H1 (cell line): ENCODE results near the gene ASTN2. TPM values are rescaled to one million over a fixed set of nuclear protein-coding genes. Genes with fewer than 3 reads are reported as not detected.

Experiments
- CTCF ChIA-PET: fragments of 300-600 bp; sonication (Branson Sonifier 250); formaldehyde crosslinking; loops from one replicate; lab custom pipeline; 2021; ENCODE audit not compliant: partially characterized antibody; lab: Charles Lee
- POLR2A ChIA-PET: fragments of 300-600 bp; sonication (Branson Sonifier 250); formaldehyde crosslinking; loops from one replicate; lab custom pipeline; 2021; ENCODE audit warnings: inconsistent platforms; ENCODE audit not compliant: partially characterized antibody; lab: Charles Lee
- DNase-seq, 2 experiments: peaks; one replicate each; pipeline versions ENCODE4 v3.0.0 to v3.0.0-alpha.2; 2010 to 2022; ENCODE audit warnings: low spot score in 2 of 2, low read depth in 1 of 2, mixed read lengths in 1 of 2
- FAIRE-seq: peaks from 2 replicates; lab custom pipeline; 2011; peaks lifted over from hg19 to GRCh38; lab: Jason Lieb, UNC
- H2AFZ ChIP-seq: 2 replicates; pipeline ENCODE4 v1.8.1; 2012; ENCODE audit warnings: low read length, inconsistent platforms
- H2AK5ac ChIP-seq: 2 replicates; pipeline ENCODE4 v1.6.1; 2013; ENCODE audit warnings: low read depth, low read length
- H2BK120ac ChIP-seq: replicated peaks from 2 replicates; pipeline ENCODE3; 2013; ENCODE audit warnings: low read depth, low read length, inconsistent platforms
- H2BK12ac ChIP-seq: 2 replicates; pipeline ENCODE4 v1.6.1; 2013; ENCODE audit warnings: low read depth, low read length
- H2BK15ac ChIP-seq: 2 replicates; pipeline ENCODE4 v1.6.1; 2013; ENCODE audit warnings: low read length
- H2BK20ac ChIP-seq: 2 replicates; pipeline ENCODE4 v1.6.1; 2013; ENCODE audit warnings: low read length
- H2BK5ac ChIP-seq: 2 replicates; pipeline ENCODE4 v1.6.1; 2013; ENCODE audit warnings: low read depth, low read length
- H3K14ac ChIP-seq: 2 replicates; pipeline ENCODE4 v1.6.1; 2013; ENCODE audit warnings: inconsistent platforms; ENCODE audit not compliant: insufficient read length
- H3K18ac ChIP-seq: 2 replicates; pipeline ENCODE4 v1.6.1; 2013; ENCODE audit warnings: low read length; ENCODE audit errors: extremely low read depth
- H3K23ac ChIP-seq: 2 replicates; pipeline ENCODE4 v1.6.1; 2013; ENCODE audit warnings: inconsistent platforms; ENCODE audit not compliant: insufficient read length
- H3K23me2 ChIP-seq: 2 replicates; pipeline ENCODE4 v1.6.1; 2013; ENCODE audit warnings: low read depth, low read length
- H3K27ac ChIP-seq: 2 replicates; pipeline ENCODE4 v1.6.1; 2011; ENCODE audit warnings: low read depth, low read length, inconsistent platforms
- H3K27me3 ChIP-seq, 4 experiments: replicated peaks in 1 of 4; 1 replicate in 1 of 4; 2 replicates in 3 of 4; pipeline versions ENCODE4 v1.6.1 to v1.8.1; 2011 to 2013; ENCODE audit warnings: low read length in 3 of 4, mild to moderate bottlenecking in 3 of 4, inconsistent platforms in 2 of 4, mixed read lengths in 2 of 4, moderate library complexity in 1 of 4; ENCODE audit not compliant: control insufficient read depth in 3 of 4, insufficient read depth in 3 of 4; ENCODE audit errors: extremely low read depth in 1 of 4
- H3K36me3 ChIP-seq, 4 experiments: 2 replicates each; pipeline versions ENCODE4 v1.6.1 to v1.8.1; 2011 to 2013; ENCODE audit warnings: mild to moderate bottlenecking in 4 of 4, low read length in 3 of 4, moderate library complexity in 2 of 4, control low read depth in 1 of 4, inconsistent platforms in 1 of 4; ENCODE audit not compliant: insufficient read depth in 4 of 4, control insufficient read depth in 2 of 4
- H3K4ac ChIP-seq: replicated peaks from 2 replicates; pipeline ENCODE3; 2013; ENCODE audit warnings: low read length, low read depth, mixed read lengths, inconsistent platforms; ENCODE audit not compliant: insufficient read length
- H3K4me1 ChIP-seq, 4 experiments: replicated peaks in 1 of 4; 1 replicate in 1 of 4; 2 replicates in 3 of 4; pipeline versions ENCODE4 v1.6.1 to v1.8.1; 2011 to 2013; ENCODE audit warnings: low read length in 3 of 4, inconsistent platforms in 2 of 4, mixed read lengths in 1 of 4; ENCODE audit not compliant: insufficient read depth in 4 of 4, control insufficient read depth in 3 of 4
- H3K4me2 ChIP-seq, 2 experiments: 2 replicates each; pipeline versions ENCODE4 v1.6.1 to v1.8.1; 2011 to 2013; ENCODE audit warnings: low read depth in 2 of 2, low read length in 2 of 2, control low read depth in 1 of 2, inconsistent platforms in 1 of 2, mild to moderate bottlenecking in 1 of 2; ENCODE audit not compliant: insufficient read depth in 1 of 2
- H3K4me3 ChIP-seq, 4 experiments: fragments of 200-600, 300-600 bp in 1 of 4; sonication (generic), shearing (Covaris generic), sonication (Bioruptor Twin) in 1 of 4; 2 replicates each; pipeline versions ENCODE4 v1.5.1 to v1.8.1; 2011 to 2016; ENCODE audit warnings: low read length in 4 of 4, low read depth in 3 of 4, control low read depth in 2 of 4, inconsistent platforms in 2 of 4, mild to moderate bottlenecking in 2 of 4, mixed read lengths in 1 of 4, moderate library complexity in 1 of 4; ENCODE audit not compliant: insufficient read depth in 2 of 4; ENCODE audit errors: extremely low read depth in 1 of 4
- H3K56ac ChIP-seq: replicated peaks from 2 replicates; pipeline ENCODE3; 2013; ENCODE audit warnings: low read depth, mild to moderate bottlenecking, mixed read lengths, low read length, inconsistent platforms; ENCODE audit not compliant: insufficient read length
- H3K79me1 ChIP-seq: 2 replicates; pipeline ENCODE4 v1.6.1; 2013; ENCODE audit warnings: low read depth, low read length, control low read depth
- H3K79me2 ChIP-seq, 2 experiments: 2 replicates each; pipeline versions ENCODE4 v1.6.1 to v1.8.1; 2012 to 2013; ENCODE audit warnings: low read length in 2 of 2, mild to moderate bottlenecking in 2 of 2, inconsistent platforms in 1 of 2; ENCODE audit not compliant: insufficient read depth in 2 of 2, control insufficient read depth in 1 of 2
- H3K9ac ChIP-seq, 4 experiments: replicated peaks in 1 of 4; 1 replicate in 1 of 4; 2 replicates in 3 of 4; pipeline versions ENCODE4 v1.6.1 to v1.8.1; 2011 to 2013; ENCODE audit warnings: low read depth in 3 of 4, low read length in 3 of 4, control low read depth in 2 of 4, mild to moderate bottlenecking in 2 of 4, moderate library complexity in 2 of 4, inconsistent platforms in 1 of 4; ENCODE audit errors: extremely low read depth in 1 of 4
- H3K9me3 ChIP-seq, 2 experiments: 2 replicates each; pipeline versions ENCODE4 v1.6.1 to v1.8.1; 2012 to 2013; ENCODE audit warnings: mild to moderate bottlenecking in 2 of 2, moderate library complexity in 2 of 2, control low read depth in 1 of 2, inconsistent platforms in 1 of 2, low read depth in 1 of 2, low read length in 1 of 2, mixed read lengths in 1 of 2; ENCODE audit not compliant: insufficient read depth in 2 of 2
- H4K20me1 ChIP-seq, 2 experiments: replicated peaks in 1 of 2; 2 replicates each; pipeline versions ENCODE3 to v1.8.1; 2011 to 2013; ENCODE audit warnings: inconsistent platforms in 2 of 2, low read length in 2 of 2, mild to moderate bottlenecking in 1 of 2; ENCODE audit not compliant: insufficient read depth in 2 of 2, control insufficient read depth in 1 of 2
- H4K5ac ChIP-seq: 2 replicates; pipeline ENCODE4 v1.6.1; 2013; ENCODE audit warnings: low read length, low read depth, mixed read lengths, inconsistent platforms; ENCODE audit not compliant: insufficient read length
- H4K8ac ChIP-seq: 2 replicates; pipeline ENCODE4 v1.8.0; 2013; ENCODE audit warnings: mild to moderate bottlenecking, moderate library complexity, low read length, inconsistent platforms; ENCODE audit not compliant: insufficient read depth; ENCODE audit errors: extremely low read depth
- H4K91ac ChIP-seq: replicated peaks from 2 replicates; pipeline ENCODE3; 2013; ENCODE audit warnings: low read length, mixed read lengths, inconsistent platforms; ENCODE audit not compliant: insufficient read length
- RFX5 ChIP-seq: IDR thresholded peaks from 2 replicates; pipeline ENCODE4 v1.6.1; 2011; ENCODE audit warnings: low read depth, low read length, improper control_type of control experiment, borderline replicate concordance
- WGBS, 2 experiments: shearing (Covaris generic) in 1 of 2; methylation state at CpG; one replicate each; pipeline versions ENCODE4 v1.1.6 to v1.1.7; 2013 to 2015; ENCODE audit warnings: low lambda C conversion rate in 2 of 2, mixed read lengths in 2 of 2, inconsistent platforms in 1 of 2, low coverage in 1 of 2, missing lambda C conversion rate in 1 of 2; ENCODE audit not compliant: insufficient replicate concordance in 2 of 2, insufficient coverage in 1 of 2, insufficient read length in 1 of 2; ENCODE audit errors: extremely low coverage in 1 of 2, missing lambda C conversion rate in 1 of 2; 5-methylcytosine and 5-hydroxymethylcytosine counted together
- polyA plus RNA-seq, 7 experiments: library from polyadenylated mRNA; depleted of rRNA in 3 of 7; stranded (reverse) in 5 of 7; unstranded in 2 of 7; fragments of >200 nt in 5 of 7; fragments of 200-250 nt in 2 of 7; gene quantifications; 1 replicate in 5 of 7; 2 replicates in 1 of 7; 4 replicates in 1 of 7; pipeline versions ENCODE4 v1.2.1 to v1.2.3, GENCODE V29; 2011 to 2013; ENCODE audit warnings: missing spikeins in 2 of 7, mixed read lengths in 2 of 7
- total RNA-seq: library from RNA; stranded (reverse); fragmentation: NEBNext Ultra II Directional; extraction: Animal tissue kit (Norgen Biotek cat#: 25700); gene quantifications from 2 replicates; pipeline ENCODE4 v1.2.1, GENCODE V29; 2021

The ASTN2 gene
- total and polyA plus RNA-seq, 2 of the 8 experiments (the other 6 are each of a cell fraction or from before 2014, with no cell fraction given), result 8.2 to 13.7 TPM

- Histone ChIP-seq H3K36me3 (no peaks in the 10 kb centered on the region), H3K4me2 (no peak overlapping the region), H4K8ac (no peak overlapping the region), H2BK5ac (no peak overlapping the region), H3K14ac (no peak overlapping the region), H3K23ac (no peak overlapping the region), H3K9ac (no peak overlapping the region), H4K5ac (no peak overlapping the region), H3K27ac (no peak overlapping the region), H2BK15ac (no peak overlapping the region), H2BK20ac (no peak overlapping the region), H3K79me1 (no peaks in the 10 kb centered on the region), H3K79me2 (no peaks in the 10 kb centered on the region), H3K9me3 (no peaks in the 10 kb centered on the region), H2AFZ (no peak overlapping the region), H2BK12ac (no peak overlapping the region), H2BK120ac (no peak overlapping the region), H2AK5ac (no peak overlapping the region), H3K4me3 (no peak overlapping the region), H3K27me3 (no peaks in the 10 kb centered on the region), H4K20me1 (no peaks in the 10 kb centered on the region), H3K4ac (no peak overlapping the region), H3K4me1 (no peaks in the 10 kb centered on the region), H3K23me2 (no peaks in the 10 kb centered on the region), H3K18ac (no peak overlapping the region), H4K91ac (no peak overlapping the region), H3K56ac (no peak overlapping the region)
- no peak for DNase-seq
- WGBS, 2 experiments, result 47% methylated on average over 2 of the region's 2 CpGs; no CpG with 5 or more reads in 1 of the 2 experiments
- FAIRE-seq, result no peak
- ChIA-PET POLR2A (no interaction called here), CTCF (interaction anchor here (1.0 to 3.9 kb wide), 6 partner anchors 10 to 601 kb away, joined by 3 to 19 read pairs (median 4); no protein-coding TSS in a partner anchor)
- no peak for TF ChIP-seq RFX5
These were observed 692.9 kb downstream of the ASTN2 start for GRCh38 chr9:116721944-116722343.
